C4-2B (cell line): ENCODE measurements around the gene TAF12.
"Not testable (repeated sequence)": the region's sequence is repeated elsewhere in the genome, so short reads cannot be mapped to it uniquely, and the experiment has no call there.

Experiments
- H3K27ac ChIP-seq: fragments of 450-650 bp; 2 replicates; pipeline ENCODE4 v1.5.1; 2017
- ZFX ChIP-seq: fragments of 450-650 bp; IDR thresholded peaks from 2 replicates; pipeline ENCODE4 v1.6.1; 2017
- TF ChIP-seq, protein P1 (sequence below): fragments of 450-650 bp; conservative IDR thresholded peaks from 2 replicates; pipeline ENCODE4 v1.5.1; 2017; ENCODE audit warnings: mild to moderate bottlenecking

The TAF12 gene

DNA sequence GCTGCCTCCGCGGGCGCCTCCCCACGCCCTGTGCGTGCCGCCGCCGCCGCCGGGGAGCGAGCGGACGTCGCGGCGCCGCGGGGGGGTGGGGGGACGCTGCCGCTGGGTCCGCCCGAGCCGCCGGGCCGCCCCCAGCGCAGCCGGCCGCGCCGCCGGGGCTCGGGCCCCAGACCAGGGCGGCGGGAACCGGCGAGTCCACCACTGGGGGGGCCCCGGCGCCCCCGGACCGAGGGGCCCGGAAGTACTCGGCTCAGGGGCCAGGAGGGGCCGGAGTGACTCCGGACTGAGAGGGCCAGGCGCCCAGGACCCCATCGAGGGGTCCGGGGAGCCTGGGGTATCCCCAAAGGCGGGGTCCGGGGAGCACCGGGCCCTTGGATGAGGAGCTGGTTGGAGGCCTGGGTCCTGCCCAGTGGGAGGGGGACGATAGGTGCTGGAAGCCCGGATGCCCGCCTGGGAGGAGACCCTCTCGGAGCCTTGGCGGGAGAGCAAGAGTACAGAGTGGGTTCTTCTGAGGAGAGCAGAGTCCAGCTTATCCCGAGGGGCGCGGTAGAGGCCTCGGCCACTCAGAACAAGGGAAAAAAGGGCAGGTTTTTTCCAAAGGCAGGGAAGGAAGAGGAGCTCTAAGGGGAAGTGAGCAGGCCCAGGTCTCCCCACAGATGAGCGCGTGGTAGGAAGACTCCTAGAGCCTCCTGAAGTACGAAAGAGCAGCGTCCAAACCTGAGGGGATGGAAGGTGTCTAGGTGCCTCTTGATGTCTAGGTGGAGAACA is 26.3 kb upstream of the TAF12 start:
- TF ChIP-seq, protein P1, sequence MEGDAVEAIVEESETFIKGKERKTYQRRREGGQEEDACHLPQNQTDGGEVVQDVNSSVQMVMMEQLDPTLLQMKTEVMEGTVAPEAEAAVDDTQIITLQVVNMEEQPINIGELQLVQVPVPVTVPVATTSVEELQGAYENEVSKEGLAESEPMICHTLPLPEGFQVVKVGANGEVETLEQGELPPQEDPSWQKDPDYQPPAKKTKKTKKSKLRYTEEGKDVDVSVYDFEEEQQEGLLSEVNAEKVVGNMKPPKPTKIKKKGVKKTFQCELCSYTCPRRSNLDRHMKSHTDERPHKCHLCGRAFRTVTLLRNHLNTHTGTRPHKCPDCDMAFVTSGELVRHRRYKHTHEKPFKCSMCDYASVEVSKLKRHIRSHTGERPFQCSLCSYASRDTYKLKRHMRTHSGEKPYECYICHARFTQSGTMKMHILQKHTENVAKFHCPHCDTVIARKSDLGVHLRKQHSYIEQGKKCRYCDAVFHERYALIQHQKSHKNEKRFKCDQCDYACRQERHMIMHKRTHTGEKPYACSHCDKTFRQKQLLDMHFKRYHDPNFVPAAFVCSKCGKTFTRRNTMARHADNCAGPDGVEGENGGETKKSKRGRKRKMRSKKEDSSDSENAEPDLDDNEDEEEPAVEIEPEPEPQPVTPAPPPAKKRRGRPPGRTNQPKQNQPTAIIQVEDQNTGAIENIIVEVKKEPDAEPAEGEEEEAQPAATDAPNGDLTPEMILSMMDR = no peak
- peak; percentile 59; the same call in 1 of the 2 replicates for TF ChIP-seq ZFX
- peak overlapping the region; percentile 97 for H3K27ac ChIP-seq

DNA sequence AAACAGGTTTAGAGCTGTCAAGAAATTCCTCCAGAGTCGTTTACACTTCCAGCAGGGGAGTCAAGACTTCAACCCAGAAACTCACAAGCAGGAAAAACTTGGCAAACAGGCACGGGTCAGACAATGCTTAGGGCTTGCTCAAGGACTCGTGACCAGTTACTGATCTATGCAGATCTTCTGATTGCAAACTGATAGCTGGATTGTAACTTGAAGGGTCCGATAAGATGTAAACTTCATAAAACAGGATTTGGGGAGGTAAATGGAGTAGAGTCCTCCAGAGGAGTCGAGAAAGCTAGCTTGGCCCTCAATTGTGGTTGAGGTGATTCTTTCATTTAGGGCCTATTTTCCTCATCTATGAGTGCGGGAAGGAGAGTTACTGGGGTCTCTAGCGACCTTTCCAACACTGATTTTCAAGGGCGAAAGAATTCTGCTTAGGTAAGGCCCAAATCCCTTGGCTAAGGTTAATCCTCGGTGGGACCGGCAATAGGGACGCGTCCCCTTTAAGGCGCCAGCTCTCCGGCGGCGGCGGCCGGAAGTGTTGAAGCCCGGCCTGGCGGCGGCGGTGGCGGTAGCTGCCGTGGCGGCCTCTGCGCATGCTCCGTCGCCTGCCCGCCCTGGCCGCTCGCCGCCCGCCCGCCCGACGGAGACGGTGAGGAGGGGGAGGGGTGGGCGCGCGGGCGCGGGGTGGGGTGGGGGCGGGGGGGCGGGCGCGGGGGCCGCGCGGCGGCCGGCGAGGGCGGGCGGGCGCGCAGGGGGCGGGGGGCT is 25.5 kb upstream of the TAF12 start, which contains the start of gene GMEB1:
Gene GMEB1, plus strand, starts transcription at position 594 of the 765 bp plus-strand sequence. CDS start 14,829 bp downstream, outside the sequence.
- H3K27ac ChIP-seq = peak within 1 kb of the TSS; percentile 97
- peak; percentile 27; the same call in 1 of the 2 replicates for TF ChIP-seq ZFX
- TF ChIP-seq, protein P1 = no peak

DNA sequence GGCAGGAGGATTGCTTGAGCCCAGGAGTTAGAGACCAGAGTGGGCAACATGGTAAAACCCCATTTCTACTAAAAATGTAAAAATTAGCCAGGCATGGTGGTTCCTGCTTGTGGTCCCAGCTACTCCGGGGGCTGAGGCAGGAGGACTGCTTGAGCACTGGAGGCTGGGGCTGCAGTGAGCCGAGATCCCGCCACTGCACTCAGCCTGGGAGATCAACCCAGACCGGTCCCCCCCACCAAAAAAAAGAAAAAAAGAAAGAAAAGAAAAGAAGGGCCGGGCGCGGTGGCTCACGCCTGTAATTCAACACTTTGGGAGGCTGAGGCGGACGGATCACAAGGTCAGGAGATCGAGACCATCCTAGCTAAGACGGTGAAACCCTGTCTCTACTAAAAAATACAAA is 23.9 kb upstream of the TAF12 start:
- TF ChIP-seq, protein P1 = no peak
- TF ChIP-seq ZFX = no peak
- H3K27ac ChIP-seq = peak overlapping the region; percentile 97

DNA sequence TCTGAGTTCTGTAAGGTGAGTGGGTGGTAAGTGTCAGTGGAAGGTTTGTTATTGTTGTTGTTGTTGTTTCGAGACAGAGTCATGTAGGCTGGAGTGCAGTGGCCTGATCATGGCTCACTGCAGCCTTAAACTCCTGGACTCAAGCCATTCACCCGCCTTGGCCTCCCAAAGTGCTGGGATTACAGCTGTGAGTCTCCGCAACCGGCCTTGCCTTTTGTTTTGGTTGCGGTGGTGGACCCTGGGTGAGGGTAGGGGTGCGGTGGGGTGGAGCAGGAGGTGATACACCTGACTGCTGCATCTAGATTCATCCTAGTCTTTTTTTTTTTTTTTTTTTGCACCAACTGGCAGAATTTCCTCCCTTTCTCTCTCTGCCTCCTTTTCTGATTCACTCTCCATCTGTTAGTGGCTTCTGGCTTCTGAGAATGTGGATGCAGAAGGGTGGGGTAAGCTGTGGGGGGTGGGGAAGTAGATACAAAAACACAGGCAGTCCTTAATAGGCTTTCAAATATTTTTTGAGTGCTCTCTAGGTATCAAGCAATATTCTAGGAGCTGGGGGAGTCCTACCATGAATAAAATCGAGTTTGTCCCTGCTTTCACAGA is 21.1 kb upstream of the TAF12 start:
- TF ChIP-seq ZFX = no peak
- TF ChIP-seq, protein P1 = no peak
- no peak overlapping the region for H3K27ac ChIP-seq

DNA sequence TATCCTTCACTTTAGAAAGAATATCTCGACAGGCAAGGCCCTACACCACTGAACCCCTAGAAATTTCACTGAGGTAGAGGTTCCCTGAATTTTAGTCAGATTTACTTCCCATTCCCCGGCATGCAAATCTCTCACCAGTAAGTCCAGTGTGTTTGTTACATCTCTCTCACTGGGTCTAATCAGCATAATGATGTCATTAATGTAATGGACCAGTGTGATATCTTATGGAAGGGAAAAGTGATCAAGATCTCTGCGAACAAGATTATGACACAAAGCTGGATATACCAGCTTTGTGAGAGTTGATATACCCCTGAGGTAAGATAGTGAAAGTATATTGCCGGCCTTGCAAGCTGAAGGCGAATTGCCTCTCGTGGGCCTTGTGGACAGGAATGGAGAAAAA is 13.5 kb upstream of the TAF12 start:
- TF ChIP-seq, protein P1 = no peak
- TF ChIP-seq ZFX = no peak

DNA sequence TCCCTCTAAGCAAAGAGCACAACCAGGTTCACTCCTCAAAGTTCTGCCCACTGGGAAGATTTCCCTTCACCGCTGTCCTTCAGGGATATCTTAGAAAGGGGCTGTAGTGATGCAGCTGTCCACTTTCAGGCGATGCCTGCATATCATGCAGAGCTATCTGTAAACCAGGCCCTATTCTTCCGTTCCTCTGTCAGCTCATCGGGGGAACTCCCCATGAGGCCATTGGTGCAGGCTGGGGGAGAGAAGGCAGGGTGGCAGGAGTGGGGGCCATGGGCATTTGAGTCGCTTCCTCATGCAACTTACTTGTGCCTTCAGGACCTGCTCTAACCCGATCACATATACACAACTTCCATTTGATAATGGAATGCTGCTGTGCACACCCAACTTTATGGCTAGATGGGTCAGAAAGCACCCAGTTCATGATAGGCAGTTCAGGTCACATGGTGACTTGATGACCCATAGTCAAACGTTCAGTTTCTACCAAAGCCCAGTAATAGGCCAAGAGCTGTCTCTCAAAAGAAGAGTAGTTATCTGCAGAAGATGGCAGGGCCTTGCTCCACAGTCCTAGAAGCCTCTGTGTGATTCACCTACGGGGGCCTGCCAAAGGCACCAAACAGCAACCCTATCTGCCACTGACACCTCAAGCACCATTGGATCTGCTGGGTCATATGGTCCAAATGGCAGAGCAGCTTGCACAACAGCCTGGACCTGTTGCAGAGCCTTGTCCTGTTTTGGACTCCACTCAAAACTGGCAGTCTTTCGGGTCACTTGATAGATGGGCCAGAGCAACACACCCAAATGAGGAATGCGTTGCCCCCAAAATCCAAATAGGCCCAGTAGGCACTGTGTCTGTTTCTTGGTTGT is 12.8 kb upstream of the TAF12 start:
- H3K27ac ChIP-seq = not testable (repeated sequence)

More for the DNA sequence above, 13.5 kb upstream of the TAF12 start:
- H3K27ac ChIP-seq = no peak overlapping the region

DNA sequence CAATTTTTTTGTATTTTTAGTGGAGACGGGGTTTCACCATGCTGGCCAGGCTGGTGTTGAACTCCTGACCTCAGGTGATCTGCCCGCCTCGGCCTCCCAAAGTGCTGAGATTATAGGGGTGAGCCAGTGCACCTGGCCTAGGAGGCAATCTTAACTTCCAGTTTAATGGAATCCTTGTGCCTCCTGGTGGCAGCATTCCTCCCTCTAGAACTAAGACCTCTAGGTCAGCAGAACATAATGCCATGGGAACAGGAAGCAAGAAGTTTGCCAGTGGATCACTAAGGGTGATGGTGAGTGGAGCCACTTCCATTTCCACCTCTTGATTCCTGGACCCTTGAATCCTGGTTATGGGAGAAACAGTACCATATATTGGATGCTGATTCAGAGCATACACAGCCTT is 11.0 kb upstream of the TAF12 start:
- not testable (repeated sequence) for H3K27ac ChIP-seq
- TF ChIP-seq, protein P1 = peak; percentile 42

DNA sequence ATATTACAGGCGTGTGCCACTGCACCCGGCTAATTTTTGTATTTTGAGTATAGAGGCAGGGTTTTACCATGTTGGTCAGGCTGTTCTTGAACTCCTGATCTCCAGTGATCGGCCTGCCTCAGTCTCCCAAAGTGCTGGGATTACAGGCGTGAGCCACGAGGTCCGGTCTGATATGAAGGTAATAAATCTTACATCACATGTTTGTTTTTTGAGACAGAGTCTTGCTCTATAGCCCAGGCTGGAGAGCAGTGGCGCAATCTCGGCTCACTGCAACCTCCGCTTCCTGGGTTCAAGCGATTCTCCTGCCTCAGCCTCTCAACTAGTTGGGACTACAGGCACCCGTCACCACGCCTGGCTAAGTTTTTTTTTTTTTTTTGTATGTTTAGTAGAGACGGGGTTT is 10.2 kb upstream of the TAF12 start:
- not testable (repeated sequence) for H3K27ac ChIP-seq
